HG02588 (cell line): ENCODE measurements around the gene PPIF.

Source experiments
- ATAC-seq: cut with Tn5 transposase; IDR thresholded peaks from one replicate; pipeline ENCODE4 v1.9.1; 2021; ENCODE audit warnings: mild to moderate bottlenecking, moderate library complexity; ENCODE audit not compliant: unreplicated experiment

Gene PPIF

GRCh38 chr10:79385392-79385795 lies 38.1 kb downstream of the PPIF start:
- ATAC-seq: no peak

- no peak for ATAC-seq
These were observed 38.7 kb downstream of the PPIF start for GRCh38 chr10:79385804-79386531.

- ATAC-seq: no peak
These were observed 39.6 kb downstream of the PPIF start for GRCh38 chr10:79386637-79387465.

- ATAC-seq: no peak
These were observed 40.3 kb downstream of the PPIF start for GRCh38 chr10:79387466-79387973.

- ATAC-seq: no peak
These were observed 40.9 kb downstream of the PPIF start for GRCh38 chr10:79387974-79388850.

GRCh38 chr10:79390057-79390456 lies 42.8 kb downstream of the PPIF start:
- no peak for ATAC-seq

GRCh38 chr10:79390551-79391229 lies 43.4 kb downstream of the PPIF start:
- ATAC-seq: no peak

- ATAC-seq: no peak
These were observed 44.2 kb downstream of the PPIF start for GRCh38 chr10:79391231-79392019.

- no peak for ATAC-seq
These were observed 44.7 kb downstream of the PPIF start for GRCh38 chr10:79392020-79392398.

- ATAC-seq: no peak
These were observed 45.4 kb downstream of the PPIF start for GRCh38 chr10:79392506-79393176.

- no peak for ATAC-seq
These were observed 46.1 kb downstream of the PPIF start for GRCh38 chr10:79393221-79393923.

GRCh38 chr10:79393924-79394610 lies 46.8 kb downstream of the PPIF start:
- ATAC-seq: no peak

GRCh38 chr10:79394664-79395063 lies 47.4 kb downstream of the PPIF start:
- ATAC-seq: no peak

GRCh38 chr10:79396520-79396919 lies 49.3 kb downstream of the PPIF start:
- ATAC-seq: no peak

- no peak for ATAC-seq
These were observed 49.8 kb downstream of the PPIF start for GRCh38 chr10:79397051-79397450.

- no peak for ATAC-seq
These were observed 50.5 kb downstream of the PPIF start for GRCh38 chr10:79397575-79398303.

GRCh38 chr10:79398642-79399041 lies 51.4 kb downstream of the PPIF start:
- no peak for ATAC-seq
